ENCODE results near the gene FBLN2.

The FBLN2 gene

GRCh38 chr3:13677272-13677671, 128.3 kb downstream of the FBLN2 start:
- no peak overlapping the region for H3K4me3 ChIP-seq (ENCODE audit: low read depth, low read length)
- TF ChIP-seq CTCF (IDR thresholded peaks at IDR 0.05; ENCODE audit: insufficient read depth, low read depth, low read length, missing control alignments), result no peak
- DNase-seq (ENCODE audit: low read depth), result no peak

- no peak for TF ChIP-seq CTCF (IDR thresholded peaks at IDR 0.05; ENCODE audit: insufficient read depth, low read depth, low read length, missing control alignments)
- no peak for DNase-seq (ENCODE audit: low read depth)
- H3K4me3 ChIP-seq (ENCODE audit: low read depth, low read length), result no peak overlapping the region
These were observed 133.0 kb downstream of the FBLN2 start for GRCh38 chr3:13681931-13682330.

DNA sequence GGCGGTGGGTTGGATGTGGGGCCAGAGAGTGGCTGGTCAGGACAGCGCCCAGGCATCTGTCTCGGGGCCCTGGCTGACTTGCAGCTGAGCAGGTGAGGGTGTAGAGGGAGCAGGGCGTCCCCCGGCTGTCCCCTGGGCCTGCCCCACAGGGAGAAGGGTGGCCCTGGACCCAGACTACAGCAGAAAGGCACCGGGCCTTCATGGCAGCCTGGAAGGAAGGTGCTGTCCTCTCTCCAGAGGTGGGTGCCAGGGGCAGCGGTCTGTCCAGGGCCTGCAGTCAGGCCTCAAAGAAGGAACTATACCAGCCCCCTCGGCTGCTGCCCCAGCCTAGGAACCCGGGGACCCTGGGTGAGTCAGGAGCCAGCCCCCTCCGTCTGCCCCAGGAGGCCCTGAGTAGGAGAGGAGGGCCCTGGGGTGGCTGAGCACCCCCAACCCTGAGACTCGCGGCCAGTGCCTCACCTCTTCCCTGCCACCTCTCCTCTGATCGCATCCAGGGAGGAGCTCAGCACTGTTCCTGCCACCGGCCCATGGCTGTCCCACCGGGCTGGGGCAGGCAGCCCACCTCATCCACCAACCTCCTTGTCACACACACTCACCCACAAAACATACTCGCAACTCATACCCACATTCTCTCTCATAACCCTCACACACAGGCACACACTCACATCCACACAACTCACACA, 133.5 kb downstream of the FBLN2 start:
- DNase-seq (ENCODE audit: low read depth), result no peak
- no peak overlapping the region for H3K4me3 ChIP-seq (ENCODE audit: low read depth, low read length)
- no peak for TF ChIP-seq CTCF (IDR thresholded peaks at IDR 0.05; ENCODE audit: insufficient read depth, low read depth, low read length, missing control alignments)

DNA sequence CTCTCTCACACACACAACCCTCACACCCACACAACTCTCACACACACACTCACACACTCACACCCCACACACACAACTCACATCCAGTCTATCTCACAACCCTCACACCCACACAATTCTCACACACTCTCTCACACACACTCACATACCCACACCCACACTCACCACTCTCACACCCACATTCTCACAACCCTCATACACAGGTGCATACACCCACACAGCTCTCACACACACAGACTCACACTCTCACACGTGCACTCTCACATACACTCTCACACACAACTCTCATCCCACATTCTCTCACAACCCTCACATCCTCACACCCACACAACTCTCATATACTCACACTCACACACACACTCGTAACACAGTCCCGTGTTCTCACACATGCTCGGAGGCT, 134.4 kb downstream of the FBLN2 start:
- no peak for DNase-seq (ENCODE audit: low read depth)
- H3K4me3 ChIP-seq (ENCODE audit: low read depth, low read length), result no peak overlapping the region
- no peak for TF ChIP-seq CTCF (IDR thresholded peaks at IDR 0.05; ENCODE audit: insufficient read depth, low read depth, low read length, missing control alignments)

- DNase-seq (ENCODE audit: low read depth), result no peak
- no peak overlapping the region for H3K4me3 ChIP-seq (ENCODE audit: low read depth, low read length)
- no peak for TF ChIP-seq CTCF (IDR thresholded peaks at IDR 0.05; ENCODE audit: insufficient read depth, low read depth, low read length, missing control alignments)
These were observed 134.8 kb downstream of the FBLN2 start for GRCh38 chr3:13683772-13684171.

- no peak overlapping the region for H3K4me3 ChIP-seq (ENCODE audit: low read depth, low read length)
- no peak for TF ChIP-seq CTCF (IDR thresholded peaks at IDR 0.05; ENCODE audit: insufficient read depth, low read depth, low read length, missing control alignments)
- DNase-seq (ENCODE audit: low read depth), result no peak
These were observed 135.4 kb downstream of the FBLN2 start for GRCh38 chr3:13684350-13684749.

- H3K4me3 ChIP-seq (ENCODE audit: low read depth, low read length), result no peak overlapping the region
- no peak for TF ChIP-seq CTCF (IDR thresholded peaks at IDR 0.05; ENCODE audit: insufficient read depth, low read depth, low read length, missing control alignments)
- no peak for DNase-seq (ENCODE audit: low read depth)
These were observed 135.9 kb downstream of the FBLN2 start for GRCh38 chr3:13684854-13685253.
